ENCODE data around the gene LIPC. TPM values are rescaled to one million over a fixed set of nuclear protein-coding genes. Genes with fewer than 3 reads are reported as not detected.

Gene LIPC
- total RNA-seq, 1 donor from 2014 or later = not detected

- no peaks in the 10 kb centered on the region for H3K9me3 ChIP-seq
- no peak overlapping the region for H3K27ac ChIP-seq
- DNase-seq (ENCODE audit: extremely low spot score in 2 of 2) = no peak
- intact Hi-C loops (cut with DNase I) = no loop called here
- no peak overlapping the region for H3K4me3 ChIP-seq
- TF ChIP-seq POLR2A (IDR thresholded peaks at IDR 0.05) (no peak), POLR2AphosphoS5 (IDR thresholded peaks at IDR 0.05; ENCODE audit: insufficient read depth in 1 of 2, low read depth in 1 of 2) (no peak), CTCF (IDR thresholded peaks at IDR 0.05) (no peak)
- H3K4me1 ChIP-seq = no peaks in the 10 kb centered on the region
- no peaks in the 10 kb centered on the region for H3K27me3 ChIP-seq
- H3K36me3 ChIP-seq = no peaks in the 10 kb centered on the region
These were observed 103.5 kb downstream of the LIPC start for GRCh38 chr15:58535337-58535736.

GRCh38 chr15:58535894-58536293, 104.1 kb downstream of the LIPC start:
- Histone ChIP-seq H3K27ac (no peak overlapping the region), H3K9me3 (no peaks in the 10 kb centered on the region), H3K27me3 (no peaks in the 10 kb centered on the region), H3K4me3 (no peak overlapping the region), H3K4me1 (no peaks in the 10 kb centered on the region), H3K36me3 (no peaks in the 10 kb centered on the region)
- no peak for DNase-seq (ENCODE audit: extremely low spot score in 2 of 2)
- intact Hi-C loops (cut with DNase I) = no loop called here
- TF ChIP-seq CTCF (IDR thresholded peaks at IDR 0.05) (no peak), POLR2AphosphoS5 (IDR thresholded peaks at IDR 0.05; ENCODE audit: insufficient read depth in 1 of 2, low read depth in 1 of 2) (no peak), POLR2A (IDR thresholded peaks at IDR 0.05) (no peak)

GRCh38 chr15:58536414-58536813, 104.6 kb downstream of the LIPC start:
- intact Hi-C loops (cut with DNase I) = no loop called here
- H3K4me1 ChIP-seq = no peaks in the 10 kb centered on the region
- H3K9me3 ChIP-seq = no peaks in the 10 kb centered on the region
- no peak overlapping the region for H3K27ac ChIP-seq
- H3K36me3 ChIP-seq = no peaks in the 10 kb centered on the region
- TF ChIP-seq POLR2AphosphoS5 (IDR thresholded peaks at IDR 0.05; ENCODE audit: insufficient read depth in 1 of 2, low read depth in 1 of 2) (no peak), CTCF (IDR thresholded peaks at IDR 0.05) (no peak), POLR2A (IDR thresholded peaks at IDR 0.05) (no peak)
- no peaks in the 10 kb centered on the region for H3K27me3 ChIP-seq
- no peak for DNase-seq (ENCODE audit: extremely low spot score in 2 of 2)
- no peak overlapping the region for H3K4me3 ChIP-seq

- intact Hi-C loops (cut with DNase I) = no loop called here
- H3K4me1 ChIP-seq = no peaks in the 10 kb centered on the region
- no peaks in the 10 kb centered on the region for H3K27me3 ChIP-seq
- TF ChIP-seq POLR2A (IDR thresholded peaks at IDR 0.05) = no peak
- no peak for TF ChIP-seq CTCF (IDR thresholded peaks at IDR 0.05)
- TF ChIP-seq POLR2AphosphoS5 (IDR thresholded peaks at IDR 0.05; ENCODE audit: insufficient read depth in 1 of 2, low read depth in 1 of 2) = no peak
- no peak overlapping the region for H3K4me3 ChIP-seq
- H3K9me3 ChIP-seq = no peaks in the 10 kb centered on the region
- H3K36me3 ChIP-seq = no peaks in the 10 kb centered on the region
- no peak for DNase-seq (ENCODE audit: extremely low spot score in 2 of 2)
- no peak overlapping the region for H3K27ac ChIP-seq
These were observed 105.2 kb downstream of the LIPC start for GRCh38 chr15:58537033-58537432.

GRCh38 chr15:58538225-58538727, 106.5 kb downstream of the LIPC start:
- Histone ChIP-seq H3K4me1 (no peaks in the 10 kb centered on the region), H3K27ac (no peak overlapping the region), H3K9me3 (no peaks in the 10 kb centered on the region), H3K4me3 (no peak overlapping the region), H3K27me3 (no peaks in the 10 kb centered on the region), H3K36me3 (no peaks in the 10 kb centered on the region)
- no peak for DNase-seq (ENCODE audit: extremely low spot score in 2 of 2)
- intact Hi-C loops (cut with DNase I) = no loop called here
- TF ChIP-seq POLR2A (IDR thresholded peaks at IDR 0.05) = no peak
- no peak for TF ChIP-seq CTCF (IDR thresholded peaks at IDR 0.05)
- TF ChIP-seq POLR2AphosphoS5 (IDR thresholded peaks at IDR 0.05; ENCODE audit: insufficient read depth in 1 of 2, low read depth in 1 of 2) = no peak
